NCI-H82 (cell line): ENCODE data around the gene CFAP54.
A peak's percentile ranks its signal among the peaks of the same experiment; 100 is the strongest.
"Not testable (repeated sequence)": the region's sequence is repeated elsewhere in the genome, so short reads cannot be mapped to it uniquely, and the experiment has no call there.

Experiments used
- DNase-seq: peaks from one replicate; lab custom pipeline; 2025; lab: John Stamatoyannopoulos, UW

The CFAP54 gene

GRCh38 chr12:96478011-96478410 lies 11.4 kb upstream of the CFAP54 start:
- no peak for DNase-seq

GRCh38 chr12:96482086-96482485 lies 7.3 kb upstream of the CFAP54 start:
- DNase-seq, result no peak

- DNase-seq, result no peak
These were observed 6.3 kb upstream of the CFAP54 start for GRCh38 chr12:96483116-96483515.

GRCh38 chr12:96486751-96487613 lies 2.4 kb upstream of the CFAP54 start:
- no peak for DNase-seq

GRCh38 chr12:96487634-96488033 lies 1.7 kb upstream of the CFAP54 start:
- no peak for DNase-seq

GRCh38 chr12:96493106-96493505 lies 3.7 kb downstream of the CFAP54 start:
- DNase-seq, result no peak

- DNase-seq, result not testable (repeated sequence)
These were observed 4.8 kb downstream of the CFAP54 start for GRCh38 chr12:96494154-96494553.

- DNase-seq, result no peak
These were observed 5.8 kb downstream of the CFAP54 start for GRCh38 chr12:96495155-96495554.

- DNase-seq, result no peak
These were observed 6.6 kb downstream of the CFAP54 start for GRCh38 chr12:96495841-96496545.

- DNase-seq, result no peak
These were observed 7.6 kb downstream of the CFAP54 start for GRCh38 chr12:96496944-96497343.

GRCh38 chr12:96497855-96498254 lies 8.5 kb downstream of the CFAP54 start:
- no peak for DNase-seq

GRCh38 chr12:96500693-96501092 lies 11.3 kb downstream of the CFAP54 start:
- DNase-seq, result no peak

GRCh38 chr12:96501133-96501761 lies 11.9 kb downstream of the CFAP54 start:
- DNase-seq, result peak; percentile 17

- DNase-seq, result no peak
These were observed 12.5 kb downstream of the CFAP54 start for GRCh38 chr12:96501908-96502307.

- DNase-seq, result no peak
These were observed 13.1 kb downstream of the CFAP54 start for GRCh38 chr12:96502477-96502876.

- DNase-seq, result no peak
These were observed 13.7 kb downstream of the CFAP54 start for GRCh38 chr12:96502949-96503532.

- no peak for DNase-seq
These were observed 14.6 kb downstream of the CFAP54 start for GRCh38 chr12:96503976-96504375.

GRCh38 chr12:96506776-96507175 lies 17.4 kb downstream of the CFAP54 start:
- DNase-seq, result no peak

GRCh38 chr12:96510306-96510764 lies 21.0 kb downstream of the CFAP54 start:
- DNase-seq, result no peak

GRCh38 chr12:96513166-96513565 lies 23.8 kb downstream of the CFAP54 start:
- no peak for DNase-seq

GRCh38 chr12:96513681-96514080 lies 24.3 kb downstream of the CFAP54 start:
- DNase-seq, result no peak

- DNase-seq, result no peak
These were observed 25.0 kb downstream of the CFAP54 start for GRCh38 chr12:96514328-96514727.
